ENCODE results near the gene PPHLN1.

Gene PPHLN1

DNA sequence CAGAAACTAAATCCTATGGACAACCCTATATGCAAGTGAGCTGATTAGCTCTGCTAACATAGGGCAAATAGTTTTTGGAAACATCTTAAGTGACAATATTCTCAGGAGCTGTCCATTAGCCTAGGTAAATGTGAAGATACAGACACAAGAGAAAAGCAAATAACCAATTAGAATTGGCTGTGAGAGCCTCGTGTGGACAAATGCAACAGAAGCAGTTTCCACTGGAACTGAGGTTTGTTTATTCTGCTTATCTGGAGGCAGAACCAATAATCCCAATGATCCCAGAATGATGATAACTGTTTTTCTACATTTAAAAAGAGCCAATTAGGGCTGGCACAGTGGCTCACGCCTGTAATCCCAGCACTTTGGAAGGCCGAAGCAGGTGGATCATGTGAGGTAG is 44.7 kb upstream of the PPHLN1 start:
- no peak for ATAC-seq (ENCODE audit: insufficient read depth, low read depth)
- Histone ChIP-seq H3K79me2 (ENCODE audit: insufficient read depth, low read length) (no peaks in the 10 kb centered on the region), H3K27ac (ENCODE audit: low read length) (no peak overlapping the region), H3K9me3 (ENCODE audit: insufficient read depth, low read length, severe bottlenecking) (no peaks in the 10 kb centered on the region), H3K9ac (ENCODE audit: low read depth, low read length) (no peak overlapping the region), H2AFZ (ENCODE audit: low read depth, low read length) (no peak overlapping the region), H3K27me3 (ENCODE audit: insufficient read depth, low read length, poor library complexity) (no peaks in the 10 kb centered on the region), H3K4me3 (ENCODE audit: low read depth in 1 of 2, low read length in 2 of 2) (no peak overlapping the region), H3K36me3 (ENCODE audit: insufficient read depth, low read length) (no peaks in the 10 kb centered on the region), H3K4me1 (ENCODE audit: insufficient read depth, low read length) (no peaks in the 10 kb centered on the region), H4K20me1 (ENCODE audit: insufficient read depth, low read length) (no peaks in the 10 kb centered on the region), H3K4me2 (ENCODE audit: insufficient read depth, low read length) (no peak overlapping the region)
- no peak for TF ChIP-seq EZH2 (IDR thresholded peaks at IDR 0.05; ENCODE audit: borderline replicate concordance, low read depth, low read length, severe bottlenecking)
- TF ChIP-seq, protein P1, sequence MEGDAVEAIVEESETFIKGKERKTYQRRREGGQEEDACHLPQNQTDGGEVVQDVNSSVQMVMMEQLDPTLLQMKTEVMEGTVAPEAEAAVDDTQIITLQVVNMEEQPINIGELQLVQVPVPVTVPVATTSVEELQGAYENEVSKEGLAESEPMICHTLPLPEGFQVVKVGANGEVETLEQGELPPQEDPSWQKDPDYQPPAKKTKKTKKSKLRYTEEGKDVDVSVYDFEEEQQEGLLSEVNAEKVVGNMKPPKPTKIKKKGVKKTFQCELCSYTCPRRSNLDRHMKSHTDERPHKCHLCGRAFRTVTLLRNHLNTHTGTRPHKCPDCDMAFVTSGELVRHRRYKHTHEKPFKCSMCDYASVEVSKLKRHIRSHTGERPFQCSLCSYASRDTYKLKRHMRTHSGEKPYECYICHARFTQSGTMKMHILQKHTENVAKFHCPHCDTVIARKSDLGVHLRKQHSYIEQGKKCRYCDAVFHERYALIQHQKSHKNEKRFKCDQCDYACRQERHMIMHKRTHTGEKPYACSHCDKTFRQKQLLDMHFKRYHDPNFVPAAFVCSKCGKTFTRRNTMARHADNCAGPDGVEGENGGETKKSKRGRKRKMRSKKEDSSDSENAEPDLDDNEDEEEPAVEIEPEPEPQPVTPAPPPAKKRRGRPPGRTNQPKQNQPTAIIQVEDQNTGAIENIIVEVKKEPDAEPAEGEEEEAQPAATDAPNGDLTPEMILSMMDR (IDR thresholded peaks at IDR 0.05; ENCODE audit: borderline replicate concordance, extremely low read depth, low read length, poor library complexity, severe bottlenecking): no peak
- DNase-seq: no peak

DNA sequence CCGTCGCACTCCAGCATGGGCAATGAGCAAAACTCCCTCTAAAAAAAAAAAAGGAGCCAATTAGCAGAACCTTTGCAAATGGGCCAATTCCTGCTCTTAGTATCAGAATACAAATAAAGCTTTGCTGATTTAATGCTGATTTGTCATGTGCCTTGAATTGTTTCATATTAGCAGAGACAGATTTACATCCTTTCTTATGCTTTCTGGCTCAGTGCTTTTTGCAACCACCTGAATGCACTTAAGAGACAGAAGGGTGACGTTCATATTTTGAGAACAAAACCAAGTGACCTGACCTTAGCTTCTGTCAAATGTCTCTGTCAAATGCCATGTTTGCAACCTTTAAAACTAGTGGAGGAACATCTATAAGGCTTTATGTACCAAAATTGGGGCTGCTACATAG is 44.1 kb upstream of the PPHLN1 start:
- H3K4me2 ChIP-seq (ENCODE audit: insufficient read depth, low read length): no peak overlapping the region
- ATAC-seq (ENCODE audit: insufficient read depth, low read depth): no peak

DNA sequence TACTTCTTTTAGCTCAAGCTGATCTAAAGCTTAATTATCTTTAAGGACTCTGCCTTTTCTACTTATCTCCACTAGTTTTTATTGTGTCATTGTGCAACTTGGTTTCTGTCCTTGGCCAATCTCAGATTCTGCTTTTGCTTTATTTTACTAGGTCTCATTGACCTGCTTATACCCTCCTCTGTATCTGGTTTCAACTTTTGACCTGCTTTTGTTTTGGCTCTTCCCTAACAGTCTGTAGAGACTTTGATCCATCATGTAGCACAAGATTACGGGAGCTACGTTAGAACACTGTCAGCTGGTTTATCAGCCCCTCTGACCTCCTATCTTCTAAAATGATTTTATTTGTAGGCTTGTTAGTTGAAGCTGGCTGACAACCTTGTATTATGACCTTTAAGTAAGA is 43.7 kb upstream of the PPHLN1 start:
- H2AFZ ChIP-seq (ENCODE audit: low read depth, low read length): no peak overlapping the region
- H3K27ac ChIP-seq (ENCODE audit: low read length): no peak overlapping the region
- H4K20me1 ChIP-seq (ENCODE audit: insufficient read depth, low read length): no peaks in the 10 kb centered on the region
- TF ChIP-seq EZH2 (IDR thresholded peaks at IDR 0.05; ENCODE audit: borderline replicate concordance, low read depth, low read length, severe bottlenecking): no peak
- TF ChIP-seq, protein P1 (IDR thresholded peaks at IDR 0.05; ENCODE audit: borderline replicate concordance, extremely low read depth, low read length, poor library complexity, severe bottlenecking): no peak
- no peaks in the 10 kb centered on the region for H3K9me3 ChIP-seq (ENCODE audit: insufficient read depth, low read length, severe bottlenecking)
- no peak overlapping the region for H3K9ac ChIP-seq (ENCODE audit: low read depth, low read length)
- no peaks in the 10 kb centered on the region for H3K27me3 ChIP-seq (ENCODE audit: insufficient read depth, low read length, poor library complexity)
- H3K79me2 ChIP-seq (ENCODE audit: insufficient read depth, low read length): no peaks in the 10 kb centered on the region
- no peak overlapping the region for H3K4me3 ChIP-seq (ENCODE audit: low read depth in 1 of 2, low read length in 2 of 2)
- DNase-seq (no peak), ATAC-seq (ENCODE audit: insufficient read depth, low read depth) (no peak)
- H3K36me3 ChIP-seq (ENCODE audit: insufficient read depth, low read length): no peaks in the 10 kb centered on the region
- no peaks in the 10 kb centered on the region for H3K4me1 ChIP-seq (ENCODE audit: insufficient read depth, low read length)
- no peak overlapping the region for H3K4me2 ChIP-seq (ENCODE audit: insufficient read depth, low read length)

More for the DNA sequence above, 44.1 kb upstream of the PPHLN1 start:
- H3K79me2 ChIP-seq (ENCODE audit: insufficient read depth, low read length): no peaks in the 10 kb centered on the region
- H3K9me3 ChIP-seq (ENCODE audit: insufficient read depth, low read length, severe bottlenecking): no peaks in the 10 kb centered on the region
- no peaks in the 10 kb centered on the region for H3K4me1 ChIP-seq (ENCODE audit: insufficient read depth, low read length)
- no peak overlapping the region for H3K27ac ChIP-seq (ENCODE audit: low read length)
- no peak overlapping the region for H2AFZ ChIP-seq (ENCODE audit: low read depth, low read length)
- H3K4me3 ChIP-seq (ENCODE audit: low read depth in 1 of 2, low read length in 2 of 2): no peak overlapping the region
- H3K36me3 ChIP-seq (ENCODE audit: insufficient read depth, low read length): no peaks in the 10 kb centered on the region
- H3K27me3 ChIP-seq (ENCODE audit: insufficient read depth, low read length, poor library complexity): no peaks in the 10 kb centered on the region
- H3K9ac ChIP-seq (ENCODE audit: low read depth, low read length): no peak overlapping the region
- DNase-seq: no peak
- TF ChIP-seq EZH2 (IDR thresholded peaks at IDR 0.05; ENCODE audit: borderline replicate concordance, low read depth, low read length, severe bottlenecking): no peak
- TF ChIP-seq, protein P1 (IDR thresholded peaks at IDR 0.05; ENCODE audit: borderline replicate concordance, extremely low read depth, low read length, poor library complexity, severe bottlenecking): no peak
- no peaks in the 10 kb centered on the region for H4K20me1 ChIP-seq (ENCODE audit: insufficient read depth, low read length)

DNA sequence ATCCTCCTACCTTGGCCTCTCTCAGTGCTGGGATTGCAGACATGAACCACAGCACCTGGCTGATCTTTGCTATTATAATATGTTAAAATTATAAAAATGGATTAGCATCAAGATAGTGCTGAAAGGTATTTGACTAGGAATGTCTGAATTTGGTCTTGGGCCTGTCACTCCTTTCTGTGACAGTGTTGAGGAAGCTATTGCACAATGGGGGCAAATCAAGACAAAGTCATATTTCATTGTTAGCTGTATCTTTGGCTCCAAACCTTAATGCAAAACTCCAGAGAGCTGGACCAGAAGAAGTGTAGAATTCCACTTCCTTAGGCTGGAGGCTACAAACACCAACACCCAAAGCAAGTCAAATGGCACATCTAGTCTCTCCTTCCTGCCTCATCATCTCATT is 42.2 kb upstream of the PPHLN1 start:
- no peak overlapping the region for H3K27ac ChIP-seq (ENCODE audit: low read length)
- H3K4me3 ChIP-seq (ENCODE audit: low read depth in 1 of 2, low read length in 2 of 2): no peak overlapping the region
- H3K27me3 ChIP-seq (ENCODE audit: insufficient read depth, low read length, poor library complexity): no peaks in the 10 kb centered on the region
- TF ChIP-seq EZH2 (IDR thresholded peaks at IDR 0.05; ENCODE audit: borderline replicate concordance, low read depth, low read length, severe bottlenecking): no peak
- TF ChIP-seq, protein P1 (IDR thresholded peaks at IDR 0.05; ENCODE audit: borderline replicate concordance, extremely low read depth, low read length, poor library complexity, severe bottlenecking): no peak
- H2AFZ ChIP-seq (ENCODE audit: low read depth, low read length): no peak overlapping the region
- H4K20me1 ChIP-seq (ENCODE audit: insufficient read depth, low read length): no peaks in the 10 kb centered on the region
- H3K79me2 ChIP-seq (ENCODE audit: insufficient read depth, low read length): no peaks in the 10 kb centered on the region
- H3K36me3 ChIP-seq (ENCODE audit: insufficient read depth, low read length): no peaks in the 10 kb centered on the region
- H3K9me3 ChIP-seq (ENCODE audit: insufficient read depth, low read length, severe bottlenecking): no peaks in the 10 kb centered on the region
- ATAC-seq (ENCODE audit: insufficient read depth, low read depth): no peak
- no peak overlapping the region for H3K9ac ChIP-seq (ENCODE audit: low read depth, low read length)
- H3K4me1 ChIP-seq (ENCODE audit: insufficient read depth, low read length): no peaks in the 10 kb centered on the region
- H3K4me2 ChIP-seq (ENCODE audit: insufficient read depth, low read length): no peak overlapping the region
- DNase-seq: no peak

All from DND-41 (cell line).